ENCODE results near the gene PSME1.

DNA sequence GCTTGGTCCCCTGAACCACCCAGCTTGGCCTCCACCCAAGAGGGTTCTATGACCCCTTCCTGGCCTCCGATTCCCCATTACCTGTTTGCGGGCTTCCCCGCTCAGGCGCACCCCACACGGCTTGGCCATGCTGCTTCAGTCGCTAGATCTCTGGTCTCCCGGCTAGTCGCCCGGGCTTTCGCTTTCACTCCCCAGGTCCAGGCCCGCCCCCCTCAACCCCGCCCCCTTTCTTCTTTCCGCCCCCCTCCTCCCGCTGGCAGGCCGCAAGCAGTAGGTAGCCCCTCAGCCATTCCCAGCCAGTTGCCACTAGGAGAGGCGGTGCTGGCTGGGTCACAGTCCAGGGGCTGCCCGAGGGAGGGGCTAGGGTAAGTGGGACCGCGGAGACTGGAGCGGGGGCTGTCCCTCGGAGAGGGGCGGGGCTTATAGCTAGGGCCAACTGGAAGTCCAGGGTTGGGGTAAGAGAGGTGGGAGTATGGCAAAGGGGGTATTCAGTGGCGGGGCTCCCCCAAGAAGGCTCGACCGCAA, 10.5 kb downstream of the PSME1 start, which contains the start of gene PSME2:
- TF ChIP-seq, protein P1, sequence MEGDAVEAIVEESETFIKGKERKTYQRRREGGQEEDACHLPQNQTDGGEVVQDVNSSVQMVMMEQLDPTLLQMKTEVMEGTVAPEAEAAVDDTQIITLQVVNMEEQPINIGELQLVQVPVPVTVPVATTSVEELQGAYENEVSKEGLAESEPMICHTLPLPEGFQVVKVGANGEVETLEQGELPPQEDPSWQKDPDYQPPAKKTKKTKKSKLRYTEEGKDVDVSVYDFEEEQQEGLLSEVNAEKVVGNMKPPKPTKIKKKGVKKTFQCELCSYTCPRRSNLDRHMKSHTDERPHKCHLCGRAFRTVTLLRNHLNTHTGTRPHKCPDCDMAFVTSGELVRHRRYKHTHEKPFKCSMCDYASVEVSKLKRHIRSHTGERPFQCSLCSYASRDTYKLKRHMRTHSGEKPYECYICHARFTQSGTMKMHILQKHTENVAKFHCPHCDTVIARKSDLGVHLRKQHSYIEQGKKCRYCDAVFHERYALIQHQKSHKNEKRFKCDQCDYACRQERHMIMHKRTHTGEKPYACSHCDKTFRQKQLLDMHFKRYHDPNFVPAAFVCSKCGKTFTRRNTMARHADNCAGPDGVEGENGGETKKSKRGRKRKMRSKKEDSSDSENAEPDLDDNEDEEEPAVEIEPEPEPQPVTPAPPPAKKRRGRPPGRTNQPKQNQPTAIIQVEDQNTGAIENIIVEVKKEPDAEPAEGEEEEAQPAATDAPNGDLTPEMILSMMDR (optimal IDR thresholded peaks at IDR 0.05 in 1 of 3, IDR thresholded peaks at IDR 0.05 in 1 of 3, conservative IDR thresholded peaks at IDR 0.05 in 1 of 3; ENCODE audit: extremely low read depth in 1 of 3, insufficient read depth in 2 of 3, low read length in 3 of 3): no peak
- TF ChIP-seq EZH2 (IDR thresholded peaks at IDR 0.05; ENCODE audit: low read length): no peak

Data from keratinocyte (primary cell).